Measurements from ENCODE around the gene ANKH. TPM values are rescaled to one million over a fixed set of nuclear protein-coding genes. Genes with fewer than 3 reads are reported as not detected.

ANKH gene
- polyA plus RNA-seq, 1 donor (not counting 4 experiments of a cell fraction or from before 2014, with no cell fraction given): 13.8 TPM

DNA sequence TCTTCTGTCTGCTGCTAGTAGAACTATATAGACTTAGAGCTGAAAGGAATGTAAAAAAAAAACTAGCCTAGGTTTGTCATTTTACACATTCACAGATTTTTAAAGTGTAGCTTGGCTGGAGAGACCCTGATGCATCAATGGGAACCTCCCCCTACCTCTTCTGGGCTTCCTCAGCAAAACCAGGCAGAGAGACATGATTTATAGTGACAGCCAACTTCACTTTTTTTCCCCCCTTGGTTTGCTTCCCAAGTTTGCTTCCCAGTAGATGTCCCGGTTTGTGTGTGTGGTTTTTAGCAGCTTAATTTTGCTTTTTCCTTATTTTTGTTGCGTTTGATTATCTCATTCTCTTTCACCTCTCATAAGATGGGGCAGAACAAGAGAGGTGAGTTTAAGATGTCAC, 205.2 kb downstream of the ANKH start:
- H3K4me1 ChIP-seq (ENCODE audit: control insufficient read depth, extremely low read depth, insufficient read depth, low read length): peaks cover 59% of the 10 kb centered on the region
- H3K79me2 ChIP-seq (ENCODE audit: control insufficient read depth, insufficient read depth, low read length): peaks cover 62% of the 10 kb centered on the region
- H3K9me1 ChIP-seq (ENCODE audit: control insufficient read depth, extremely low read depth, insufficient read depth, low read length): peaks cover 2% of the 10 kb centered on the region
- H4K20me1 ChIP-seq (ENCODE audit: control insufficient read depth, extremely low read depth, insufficient read depth, low read length): peaks cover 3% of the 10 kb centered on the region
- no peak overlapping the region for H2AFZ ChIP-seq (ENCODE audit: control insufficient read depth, low read length)
- DNase-seq (ENCODE audit: low read depth, low spot score) (no peak), FAIRE-seq (no peak)
- peaks cover 0 to 7% of the 10 kb centered on the region in 2 experiments for H3K36me3 ChIP-seq (ENCODE audit: control insufficient read depth in 2 of 2, extremely low read depth in 1 of 2, insufficient read depth in 2 of 2, low read length in 2 of 2)
- peak overlapping the region; percentile 93 for H3K4me2 ChIP-seq (ENCODE audit: control insufficient read depth, extremely low read depth, insufficient read depth, low read depth, low read length)
- no peak for TF ChIP-seq EZH2 (IDR thresholded peaks at IDR 0.05; ENCODE audit: low read length)
- TF ChIP-seq, protein P1, sequence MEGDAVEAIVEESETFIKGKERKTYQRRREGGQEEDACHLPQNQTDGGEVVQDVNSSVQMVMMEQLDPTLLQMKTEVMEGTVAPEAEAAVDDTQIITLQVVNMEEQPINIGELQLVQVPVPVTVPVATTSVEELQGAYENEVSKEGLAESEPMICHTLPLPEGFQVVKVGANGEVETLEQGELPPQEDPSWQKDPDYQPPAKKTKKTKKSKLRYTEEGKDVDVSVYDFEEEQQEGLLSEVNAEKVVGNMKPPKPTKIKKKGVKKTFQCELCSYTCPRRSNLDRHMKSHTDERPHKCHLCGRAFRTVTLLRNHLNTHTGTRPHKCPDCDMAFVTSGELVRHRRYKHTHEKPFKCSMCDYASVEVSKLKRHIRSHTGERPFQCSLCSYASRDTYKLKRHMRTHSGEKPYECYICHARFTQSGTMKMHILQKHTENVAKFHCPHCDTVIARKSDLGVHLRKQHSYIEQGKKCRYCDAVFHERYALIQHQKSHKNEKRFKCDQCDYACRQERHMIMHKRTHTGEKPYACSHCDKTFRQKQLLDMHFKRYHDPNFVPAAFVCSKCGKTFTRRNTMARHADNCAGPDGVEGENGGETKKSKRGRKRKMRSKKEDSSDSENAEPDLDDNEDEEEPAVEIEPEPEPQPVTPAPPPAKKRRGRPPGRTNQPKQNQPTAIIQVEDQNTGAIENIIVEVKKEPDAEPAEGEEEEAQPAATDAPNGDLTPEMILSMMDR (optimal IDR thresholded peaks at IDR 0.05 in 1 of 3, IDR thresholded peaks at IDR 0.05 in 1 of 3, conservative IDR thresholded peaks at IDR 0.05 in 1 of 3; ENCODE audit: extremely low read depth in 1 of 3, insufficient read depth in 2 of 3, low read length in 3 of 3): no peak
- dilution Hi-C loops (cut with MboI; ENCODE audit: extremely low pct_ligation_motif_present, low sequenced_read_pairs): no loop called here
- no peaks in the 10 kb centered on the region for H3K9me3 ChIP-seq (ENCODE audit: control insufficient read depth, low read depth, low read length)
- H3K9ac ChIP-seq (ENCODE audit: control insufficient read depth, extremely low read depth, insufficient read depth, low read length): peak overlapping the region; percentile 25
- H3K27me3 ChIP-seq (ENCODE audit: control insufficient read depth, extremely low read depth, insufficient read depth, low read length): no peaks in the 10 kb centered on the region
- H3K4me3 ChIP-seq (ENCODE audit: control insufficient read depth in 2 of 3, extremely low read depth in 1 of 3, insufficient read depth in 2 of 3, low read depth in 1 of 3, low read length in 3 of 3): peak overlapping the region in 2 of 3 experiments; percentile 47 to 92
- peak overlapping the region; percentile 33 for H3K27ac ChIP-seq (ENCODE audit: control insufficient read depth, insufficient read depth, low read length)

GRCh38 chr5:14665949-14666348, 205.6 kb downstream of the ANKH start:
- Histone ChIP-seq H4K20me1 (ENCODE audit: control insufficient read depth, extremely low read depth, insufficient read depth, low read length) (peaks cover 3% of the 10 kb centered on the region), H2AFZ (ENCODE audit: control insufficient read depth, low read length) (no peak overlapping the region), H3K9ac (ENCODE audit: control insufficient read depth, extremely low read depth, insufficient read depth, low read length) (peak overlapping the region; percentile 89), H3K4me3 (ENCODE audit: control insufficient read depth in 2 of 3, extremely low read depth in 1 of 3, insufficient read depth in 2 of 3, low read depth in 1 of 3, low read length in 3 of 3) (peak overlapping the region; percentile 67 to 92 (median 84)), H3K9me1 (ENCODE audit: control insufficient read depth, extremely low read depth, insufficient read depth, low read length) (peaks cover 2% of the 10 kb centered on the region), H3K4me2 (ENCODE audit: control insufficient read depth, extremely low read depth, insufficient read depth, low read depth, low read length) (peak overlapping the region; percentile 93), H3K27ac (ENCODE audit: control insufficient read depth, insufficient read depth, low read length) (peak overlapping the region; percentile 85), H3K36me3 (ENCODE audit: control insufficient read depth in 2 of 2, extremely low read depth in 1 of 2, insufficient read depth in 2 of 2, low read length in 2 of 2) (peaks cover 0 to 7% of the 10 kb centered on the region in 2 experiments), H3K9me3 (ENCODE audit: control insufficient read depth, low read depth, low read length) (no peaks in the 10 kb centered on the region), H3K4me1 (ENCODE audit: control insufficient read depth, extremely low read depth, insufficient read depth, low read length) (peaks cover 61% of the 10 kb centered on the region), H3K79me2 (ENCODE audit: control insufficient read depth, insufficient read depth, low read length) (peaks cover 58% of the 10 kb centered on the region), H3K27me3 (ENCODE audit: control insufficient read depth, extremely low read depth, insufficient read depth, low read length) (no peaks in the 10 kb centered on the region)
- FAIRE-seq (no peak), DNase-seq (ENCODE audit: low read depth, low spot score) (no peak)
- dilution Hi-C loops (cut with MboI; ENCODE audit: extremely low pct_ligation_motif_present, low sequenced_read_pairs): no loop called here
- no peak for TF ChIP-seq EZH2 (IDR thresholded peaks at IDR 0.05; ENCODE audit: low read length)
- TF ChIP-seq, protein P1 (optimal IDR thresholded peaks at IDR 0.05 in 1 of 3, IDR thresholded peaks at IDR 0.05 in 1 of 3, conservative IDR thresholded peaks at IDR 0.05 in 1 of 3; ENCODE audit: extremely low read depth in 1 of 3, insufficient read depth in 2 of 3, low read length in 3 of 3): peak in 2 of 3 experiments; percentile 37 to 42
